H54 (cell line): Measurements from ENCODE around the gene MRPS10.

Experiments
- DNase-seq: peaks from one replicate; pipeline ENCODE4 v3.0.0; 2011; ENCODE audit warnings: low spot score, mixed read lengths; ENCODE audit not compliant: insufficient read length
- FAIRE-seq: peaks from 3 replicates; lab custom pipeline; 2011; peaks lifted over from hg19 to GRCh38; lab: Jason Lieb, UNC
- POLR2A ChIP-seq: IDR thresholded peaks from 2 replicates; pipeline ENCODE4 v1.6.1; 2011; ENCODE audit warnings: low read depth, mild to moderate bottlenecking, low read length

The MRPS10 gene

GRCh38 chr6:42251500-42251899, 33.8 kb upstream of the MRPS10 start:
- TF ChIP-seq POLR2A = no peak
- DNase-seq = no peak
- FAIRE-seq = no peak

- no peak for TF ChIP-seq POLR2A
- DNase-seq (no peak), FAIRE-seq (no peak)
Measured at GRCh38 chr6:42250274-42250931, 32.7 kb upstream of the MRPS10 start.

- FAIRE-seq (no peak), DNase-seq (no peak)
- no peak for TF ChIP-seq POLR2A
Measured at GRCh38 chr6:42249279-42249678, 31.6 kb upstream of the MRPS10 start.

- TF ChIP-seq POLR2A = no peak
- DNase-seq = no peak
- FAIRE-seq = no peak
Measured at GRCh38 chr6:42243046-42243445, 25.4 kb upstream of the MRPS10 start.

- DNase-seq = no peak
- FAIRE-seq = no peak
- TF ChIP-seq POLR2A = no peak
Measured at GRCh38 chr6:42241915-42242314, 24.3 kb upstream of the MRPS10 start.

GRCh38 chr6:42239736-42240375, 22.2 kb upstream of the MRPS10 start:
- peak; percentile 72 for FAIRE-seq
- TF ChIP-seq POLR2A = no peak

GRCh38 chr6:42239333-42239732, 21.7 kb upstream of the MRPS10 start:
- FAIRE-seq = no peak
- TF ChIP-seq POLR2A = no peak
- DNase-seq = no peak

More at GRCh38 chr6:42239736-42240375, 22.2 kb upstream of the MRPS10 start:
- DNase-seq = peak; percentile 54

- TF ChIP-seq POLR2A = no peak
- DNase-seq = no peak
- FAIRE-seq = no peak
Measured at GRCh38 chr6:42237857-42238256, 20.2 kb upstream of the MRPS10 start.

- TF ChIP-seq POLR2A = no peak
- DNase-seq (no peak), FAIRE-seq (no peak)
Measured at GRCh38 chr6:42236682-42237473, 19.2 kb upstream of the MRPS10 start.

- DNase-seq = no peak
- TF ChIP-seq POLR2A = no peak
- FAIRE-seq = no peak
Measured at GRCh38 chr6:42236030-42236429, 18.4 kb upstream of the MRPS10 start.

GRCh38 chr6:42232035-42232434, 14.4 kb upstream of the MRPS10 start:
- no peak for FAIRE-seq
- TF ChIP-seq POLR2A = no peak
- DNase-seq = no peak

- no peak for TF ChIP-seq POLR2A
- FAIRE-seq = no peak
- no peak for DNase-seq
Measured at GRCh38 chr6:42230345-42231321, 13.0 kb upstream of the MRPS10 start.

- FAIRE-seq (no peak), DNase-seq (no peak)
- TF ChIP-seq POLR2A = no peak
Measured at GRCh38 chr6:42229506-42230119, 12.0 kb upstream of the MRPS10 start.
